Right ventricle myocardium superior (tissue), 1 donor: Measurements from ENCODE around the gene PEX12. TPM values are rescaled to one million over a fixed set of nuclear protein-coding genes. Genes with fewer than 3 reads are reported as not detected.
"Not testable (repeated sequence)": the region's sequence is repeated elsewhere in the genome, so short reads cannot be mapped to it uniquely, and the experiment has no call there.

Source experiments
- ATAC-seq: fragments of 200-7000 bp; cut with Tn5 transposase; one replicate; pipeline ENCODE4 v1.9.1; 2020; ENCODE audit warnings: mild to moderate bottlenecking; ENCODE audit not compliant: poor library complexity
- DNase-seq: peaks from one replicate; pipeline ENCODE4 v3.0.0-alpha.2; 2020
- intact Hi-C: fragments of 100-400 bp; cut with DNase I; formaldehyde crosslinking; loops from one replicate; pipeline ENCODE4 v1.11.2; 2022
- total RNA-seq: library from RNA; stranded (reverse); fragmentation: NEBNext Ultra II Directional; extraction: Animal tissue kit (Norgen Biotek cat#: 25700); gene quantifications from one replicate; pipeline ENCODE4 v1.2.1, GENCODE V29; 2021
- donor health status: DM: no; HTN: yes; CAD: no; lungs with severe emphysema.

PEX12 gene
- total RNA-seq, 1 donor from 2014 or later = 7.0 TPM

GRCh38 chr17:35587074-35587961 is 8.9 kb upstream of the PEX12 start, which contains the start of gene AP2B1:
Gene AP2B1 (plus strand): TSS chr17:35587322. CDS start chr17:35594031, 6,709 bp downstream.
- DNase-seq (peak; percentile 97), ATAC-seq (peak; percentile 95)
- intact Hi-C loops = no loop called here

GRCh38 chr17:35586569-35587073 is 8.2 kb upstream of the PEX12 start:
- ATAC-seq = peak; percentile 18
- intact Hi-C loops = no loop called here
- DNase-seq = no peak

- ATAC-seq (no peak), DNase-seq (no peak)
- intact Hi-C loops = no loop called here
These were observed 5.7 kb upstream of the PEX12 start for GRCh38 chr17:35584061-35584460.

GRCh38 chr17:35578929-35579432 is 610 bp upstream of the PEX12 start:
- no peak for DNase-seq
- ATAC-seq = no peak
- intact Hi-C loops = no loop called here

GRCh38 chr17:35577830-35578196 is 558 bp downstream of the PEX12 start:
- DNase-seq (no peak), ATAC-seq (peak; percentile 32)
- intact Hi-C loops = no loop called here

- DNase-seq (no peak), ATAC-seq (no peak)
- intact Hi-C loops = no loop called here
These were observed 2.6 kb downstream of the PEX12 start for GRCh38 chr17:35575759-35576158.

- DNase-seq = no peak
- no peak for ATAC-seq
- intact Hi-C loops = no loop called here
These were observed 9.0 kb downstream of the PEX12 start for GRCh38 chr17:35569405-35569804.

GRCh38 chr17:35568561-35568960 is 9.8 kb downstream of the PEX12 start:
- ATAC-seq (no peak), DNase-seq (no peak)
- intact Hi-C loops = no loop called here

- intact Hi-C loops = no loop called here
- DNase-seq (no peak), ATAC-seq (no peak)
These were observed 11.4 kb downstream of the PEX12 start for GRCh38 chr17:35566968-35567367.

- ATAC-seq, intact Hi-C loops, DNase-seq: not testable (repeated sequence)
These were observed 15.2 kb downstream of the PEX12 start for GRCh38 chr17:35563181-35563580.

- intact Hi-C loops = no loop called here
- DNase-seq = no peak
- ATAC-seq = no peak
These were observed 17.7 kb downstream of the PEX12 start, which contains the start of gene SLFN14 for GRCh38 chr17:35560703-35561102. Gene SLFN14 (minus strand): TSS chr17:35560819. CDS start chr17:35558062, 2,757 bp downstream.

GRCh38 chr17:35559495-35560210 is 18.7 kb downstream of the PEX12 start:
- intact Hi-C loops = no loop called here
- no peak for ATAC-seq
- no peak for DNase-seq

GRCh38 chr17:35557353-35557752 is 21.0 kb downstream of the PEX12 start:
- no peak for ATAC-seq
- intact Hi-C loops = no loop called here
- DNase-seq = no peak

- no peak for DNase-seq
- ATAC-seq = no peak
- intact Hi-C loops = no loop called here
These were observed 22.7 kb downstream of the PEX12 start for GRCh38 chr17:35555691-35556090.

GRCh38 chr17:35554668-35555067 is 23.7 kb downstream of the PEX12 start:
- DNase-seq = no peak

GRCh38 chr17:35553310-35553709 is 25.1 kb downstream of the PEX12 start:
- intact Hi-C loops = no loop called here
- ATAC-seq = no peak

More at GRCh38 chr17:35554668-35555067, 23.7 kb downstream of the PEX12 start:
- intact Hi-C loops = no loop called here
- ATAC-seq = no peak

GRCh38 chr17:35548978-35549377 is 29.4 kb downstream of the PEX12 start:
- ATAC-seq (no peak), DNase-seq (no peak)
- intact Hi-C loops = loop anchor here (10.0 kb wide), 1 partner anchor 64 kb away; no protein-coding TSS in a partner anchor

More at GRCh38 chr17:35553310-35553709, 25.1 kb downstream of the PEX12 start:
- no peak for DNase-seq

GRCh38 chr17:35548208-35548810 is 30.1 kb downstream of the PEX12 start:
- intact Hi-C loops = loop anchor here (10.0 kb wide), 1 partner anchor 64 kb away; no protein-coding TSS in a partner anchor

GRCh38 chr17:35546487-35546886 is 31.9 kb downstream of the PEX12 start:
- DNase-seq (no peak), ATAC-seq (no peak)
- intact Hi-C loops = loop anchor here (10.0 kb wide), 1 partner anchor 62 kb away; no protein-coding TSS in a partner anchor

More at GRCh38 chr17:35548208-35548810, 30.1 kb downstream of the PEX12 start:
- ATAC-seq (peak; percentile 73), DNase-seq (no peak)
